Skeletal muscle tissue (tissue), 4 donors: ENCODE data around the gene MYO1H. TPM values are rescaled to one million over a fixed set of nuclear protein-coding genes. Genes with fewer than 3 reads are reported as not detected.
"Not testable (repeated sequence)": the region's sequence is repeated elsewhere in the genome, so short reads cannot be mapped to it uniquely, and the experiment has no call there.

Experiments used
- H3K27ac ChIP-seq: one replicate; pipeline ENCODE4 v1.7.0; 2013; ENCODE audit warnings: mild to moderate bottlenecking, low read depth, low read length, inconsistent platforms
- H3K27me3 ChIP-seq, 3 donors: one replicate each; pipeline ENCODE4 v1.7.0; 2013; ENCODE audit warnings: low read length in 3 of 3; ENCODE audit not compliant: control insufficient read depth in 3 of 3, insufficient read depth in 3 of 3
- H3K36me3 ChIP-seq, 3 donors: one replicate each; pipeline ENCODE4 v1.7.0; 2013; ENCODE audit warnings: low read length in 3 of 3; ENCODE audit not compliant: control insufficient read depth in 3 of 3, insufficient read depth in 3 of 3
- H3K4me1 ChIP-seq, 3 donors: one replicate each; pipeline ENCODE4 v1.7.0; 2013; ENCODE audit warnings: low read length in 3 of 3, mild to moderate bottlenecking in 3 of 3; ENCODE audit not compliant: control insufficient read depth in 3 of 3, insufficient read depth in 3 of 3
- H3K4me3 ChIP-seq, 3 donors: one replicate each; pipeline ENCODE4 v1.7.0; 2013; ENCODE audit warnings: low read length in 3 of 3
- H3K9ac ChIP-seq, 3 donors: one replicate each; pipeline ENCODE4 v1.7.0; 2013; ENCODE audit warnings: low read length in 3 of 3, mild to moderate bottlenecking in 3 of 3, moderate library complexity in 2 of 3, low read depth in 1 of 3
- H3K9me3 ChIP-seq, 3 donors: one replicate each; pipeline ENCODE4 v1.7.0; 2013; ENCODE audit warnings: low read length in 3 of 3; ENCODE audit not compliant: control insufficient read depth in 3 of 3
- total RNA-seq: library from RNA; depleted of rRNA; stranded (reverse); fragments of >200 nt; gene quantifications from one replicate; pipeline ENCODE4 v1.2.3, GENCODE V29; 2014
- donor health status: Osteomylitis.

MYO1H gene
- total RNA-seq, 1 donor from 2014 or later = not detected

- Histone ChIP-seq H3K4me1 (peaks cover 4 to 12% (median 9%) of the 10 kb centered on the region in 3 donors), H3K4me3 (no peak overlapping the region), H3K9ac (no peak overlapping the region), H3K27me3 (no peaks in the 10 kb centered on the region), H3K27ac (no peak overlapping the region), H3K9me3 (no peaks in the 10 kb centered on the region), H3K36me3 (no peaks in the 10 kb centered on the region)
Observed at GRCh38 chr12:109432431-109432830, 84.7 kb downstream of the MYO1H start.

GRCh38 chr12:109432842-109433304, 85.2 kb downstream of the MYO1H start:
- H3K36me3 ChIP-seq = no peaks in the 10 kb centered on the region
- H3K27me3 ChIP-seq = no peaks in the 10 kb centered on the region
- H3K4me1 ChIP-seq = peaks cover 4 to 12% (median 9%) of the 10 kb centered on the region in 3 donors
- H3K27ac ChIP-seq = peak overlapping the region; percentile 0
- peak overlapping the region in 2 of 3 donors; percentile 9 to 15 for H3K9ac ChIP-seq
- peak overlapping the region in 1 of 3 donors; percentile 57 for H3K4me3 ChIP-seq
- H3K9me3 ChIP-seq = no peaks in the 10 kb centered on the region

GRCh38 chr12:109433618-109434017, 85.9 kb downstream of the MYO1H start:
- Histone ChIP-seq H3K4me3 (no peak overlapping the region), H3K27ac (no peak overlapping the region)

GRCh38 chr12:109434582-109434981, 86.9 kb downstream of the MYO1H start:
- Histone ChIP-seq H3K9me3 (no peaks in the 10 kb centered on the region), H3K27ac (no peak overlapping the region), H3K4me3 (no peak overlapping the region), H3K9ac (no peak overlapping the region), H3K27me3 (no peaks in the 10 kb centered on the region), H3K36me3 (no peaks in the 10 kb centered on the region), H3K4me1 (peaks cover 4 to 12% (median 9%) of the 10 kb centered on the region in 3 donors)

More at GRCh38 chr12:109433618-109434017, 85.9 kb downstream of the MYO1H start:
- Histone ChIP-seq H3K4me1 (peaks cover 4 to 12% (median 9%) of the 10 kb centered on the region in 3 donors), H3K9ac (no peak overlapping the region), H3K36me3 (no peaks in the 10 kb centered on the region), H3K27me3 (no peaks in the 10 kb centered on the region), H3K9me3 (no peaks in the 10 kb centered on the region)

GRCh38 chr12:109435428-109436187, 87.9 kb downstream of the MYO1H start:
- Histone ChIP-seq H3K4me3 (no peak overlapping the region), H3K9me3 (no peaks in the 10 kb centered on the region), H3K27ac (no peak overlapping the region), H3K9ac (no peak overlapping the region), H3K4me1 (peaks cover 4 to 12% (median 9%) of the 10 kb centered on the region in 3 donors), H3K27me3 (no peaks in the 10 kb centered on the region), H3K36me3 (no peaks in the 10 kb centered on the region)

GRCh38 chr12:109436188-109436560, 88.5 kb downstream of the MYO1H start:
- H3K9me3 ChIP-seq = no peaks in the 10 kb centered on the region
- H3K27ac ChIP-seq = no peak overlapping the region
- no peak overlapping the region for H3K4me3 ChIP-seq
- no peak overlapping the region for H3K9ac ChIP-seq
- no peaks in the 10 kb centered on the region for H3K36me3 ChIP-seq
- peaks cover 4 to 12% (median 9%) of the 10 kb centered on the region in 3 donors for H3K4me1 ChIP-seq
- no peaks in the 10 kb centered on the region for H3K27me3 ChIP-seq

- no peak overlapping the region for H3K4me3 ChIP-seq
- peaks cover 0 to 2% (median 0%) of the 10 kb centered on the region in 3 donors for H3K4me1 ChIP-seq
- no peaks in the 10 kb centered on the region for H3K36me3 ChIP-seq
- no peak overlapping the region for H3K9ac ChIP-seq
- no peaks in the 10 kb centered on the region for H3K27me3 ChIP-seq
- no peak overlapping the region for H3K27ac ChIP-seq
- no peaks in the 10 kb centered on the region for H3K9me3 ChIP-seq
Observed at GRCh38 chr12:109439181-109439580, 91.5 kb downstream of the MYO1H start.

GRCh38 chr12:109439951-109440350, 92.3 kb downstream of the MYO1H start:
- not testable (repeated sequence) for H3K9me3 ChIP-seq, H3K27me3 ChIP-seq, H3K4me1 ChIP-seq, H3K4me3 ChIP-seq, H3K36me3 ChIP-seq, H3K9ac ChIP-seq, H3K27ac ChIP-seq

- Histone ChIP-seq H3K9me3 (no peaks in the 10 kb centered on the region), H3K4me1 (peaks cover 0 to under 1% (median 0%) of the 10 kb centered on the region in 3 donors), H3K27me3 (no peaks in the 10 kb centered on the region), H3K4me3 (no peak overlapping the region), H3K27ac (no peak overlapping the region), H3K9ac (no peak overlapping the region), H3K36me3 (peaks cover 0 to 5% (median 0%) of the 10 kb centered on the region in 3 donors)
Observed at GRCh38 chr12:109440851-109441490, 93.3 kb downstream of the MYO1H start.

- Histone ChIP-seq H3K27me3 (no peaks in the 10 kb centered on the region), H3K4me3 (no peak overlapping the region), H3K9me3 (no peaks in the 10 kb centered on the region), H3K9ac (no peak overlapping the region), H3K27ac (no peak overlapping the region), H3K36me3 (peaks cover 8 to 15% (median 11%) of the 10 kb centered on the region in 3 donors), H3K4me1 (no peaks in the 10 kb centered on the region)
Observed at GRCh38 chr12:109443794-109444193, 96.1 kb downstream of the MYO1H start.
